Endothelial cell of umbilical vein (primary cell): ENCODE data around the gene PCDHB2. TPM values are rescaled to one million over a fixed set of nuclear protein-coding genes. Genes with fewer than 3 reads are reported as not detected.

Experiments
- Bru-seq: library from RNA; stranded (reverse); fragments of 400-500 nt; gene quantifications from one replicate; lab custom pipeline; 2021; lab: Mats Ljungman, UMichigan
- BruChase-seq, 2 experiments: library from RNA; stranded (reverse); fragments of 400-500 nt; gene quantifications; one replicate each; lab custom pipeline; 2021; lab: Mats Ljungman, UMichigan
- BruUV-seq: library from RNA; stranded (reverse); fragments of 400-500 nt; replicated peaks from 2 replicates; lab custom pipeline; 2021; lab: Mats Ljungman, UMichigan
- CTCF ChIA-PET: fragments of 300-600, 350-600 bp; sonication (Branson Sonifier 250); formaldehyde crosslinking; loops from one replicate; lab custom pipeline; 2021; ENCODE audit warnings: antibody characterized with exemption, inconsistent platforms; lab: Charles Lee
- POLR2A ChIA-PET: fragments of 300-600, 350-600 bp; sonication (Branson Sonifier 250); formaldehyde crosslinking; loops from one replicate; lab custom pipeline; 2021; ENCODE audit warnings: antibody characterized with exemption, inconsistent platforms; lab: Charles Lee
- DNase-seq: peaks from one replicate; pipeline ENCODE4 v3.0.0-alpha.2; 2011; ENCODE audit warnings: low read depth, low spot score
- FAIRE-seq: peaks from 2 replicates; lab custom pipeline; 2011; peaks lifted over from hg19 to GRCh38; lab: Jason Lieb, UNC
- H2AFZ ChIP-seq: 2 replicates; pipeline ENCODE4 v1.6.0; 2012; ENCODE audit warnings: low read depth, low read length, control low read depth, inconsistent platforms
- H3K27ac ChIP-seq: 2 replicates; pipeline ENCODE4 v1.5.1; 2011; ENCODE audit warnings: low read depth, mild to moderate bottlenecking, control low read depth, low read length, moderate library complexity; ENCODE audit not compliant: insufficient read depth
- H3K27me3 ChIP-seq, 2 experiments: 2 replicates each; pipeline versions ENCODE4 v1.6.0 to v1.6.1; 2011; ENCODE audit warnings: low read length in 2 of 2, mixed read lengths in 1 of 2; ENCODE audit not compliant: control insufficient read depth in 2 of 2, insufficient read depth in 2 of 2
- H3K36me3 ChIP-seq, 2 experiments: 2 replicates in 1 of 2; 3 replicates in 1 of 2; pipeline ENCODE4 v1.5.1; 2011; ENCODE audit warnings: low read length in 2 of 2, mild to moderate bottlenecking in 1 of 2, moderate library complexity in 1 of 2; ENCODE audit not compliant: control insufficient read depth in 2 of 2, insufficient read depth in 2 of 2; ENCODE audit errors: extremely low read depth in 1 of 2
- H3K4me1 ChIP-seq: 3 replicates; pipeline ENCODE4 v1.5.1; 2011; ENCODE audit warnings: mild to moderate bottlenecking, low read length; ENCODE audit not compliant: control insufficient read depth, insufficient read depth; ENCODE audit errors: extremely low read depth
- H3K4me2 ChIP-seq: 2 replicates; pipeline ENCODE4 v1.6.1; 2011; ENCODE audit warnings: low read length, control low read depth, mixed read lengths; ENCODE audit not compliant: insufficient read depth
- H3K4me3 ChIP-seq, 3 experiments: fragments of 200-600 bp in 1 of 3; sonication (generic), shearing (Covaris generic) in 1 of 3; replicated peaks in 1 of 3; 2 replicates each; pipeline ENCODE4 v1.5.1; 2011 to 2016; ENCODE audit warnings: control low read depth in 3 of 3, low read length in 3 of 3, mild to moderate bottlenecking in 2 of 3, inconsistent platforms in 1 of 3, low read depth in 1 of 3, moderate library complexity in 1 of 3; ENCODE audit not compliant: insufficient read depth in 1 of 3
- H3K79me2 ChIP-seq: 2 replicates; pipeline ENCODE4 v1.6.0; 2012; ENCODE audit warnings: low read length, inconsistent platforms; ENCODE audit not compliant: control insufficient read depth, insufficient read depth
- H3K9ac ChIP-seq: replicated peaks from 2 replicates; pipeline ENCODE3; 2011; ENCODE audit warnings: low read length, control low read depth; ENCODE audit not compliant: insufficient read depth; ENCODE audit errors: extremely low read depth
- H3K9me1 ChIP-seq: replicated peaks from 3 replicates; pipeline ENCODE4 v1.6.0; 2011; ENCODE audit warnings: mild to moderate bottlenecking, low read length; ENCODE audit not compliant: control insufficient read depth, insufficient read depth; ENCODE audit errors: extremely low read depth
- H3K9me3 ChIP-seq: replicated peaks from 2 replicates; pipeline ENCODE4 v1.5.1; 2012; ENCODE audit warnings: low read length, inconsistent platforms; ENCODE audit not compliant: control insufficient read depth, insufficient read depth
- H4K20me1 ChIP-seq: replicated peaks from 2 replicates; pipeline ENCODE3; 2011; ENCODE audit warnings: mild to moderate bottlenecking, low read length; ENCODE audit not compliant: control insufficient read depth, insufficient read depth; ENCODE audit errors: extremely low read depth
- CTCF ChIP-seq, 2 donors: IDR thresholded peaks; 1 replicate in 1 of 2; 2 replicates in 1 of 2; pipeline ENCODE4 v1.5.1; 2011; ENCODE audit warnings: low read length in 2 of 2, mild to moderate bottlenecking in 2 of 2, moderate library complexity in 2 of 2, control low read depth in 1 of 2, inconsistent platforms in 1 of 2, low read depth in 1 of 2; ENCODE audit not compliant: insufficient read depth in 1 of 2; ENCODE audit errors: extremely low read depth in 1 of 2
- JUN ChIP-seq: IDR thresholded peaks from 2 replicates; pipeline ENCODE4 v1.6.1; 2011; ENCODE audit warnings: borderline replicate concordance, low read depth; ENCODE audit not compliant: insufficient read length, insufficient read depth
- POLR2A ChIP-seq: IDR thresholded peaks from 2 replicates; pipeline ENCODE4 v1.6.1; 2012; ENCODE audit warnings: low read depth, mild to moderate bottlenecking, control low read depth, low read length
- dilution Hi-C: fragments of 300-500 bp; cut with MboI; formaldehyde crosslinking; loops from one replicate; pipeline ENCODE4 v1.15.0; 2019; ENCODE audit warnings: low sequenced_read_pairs; ENCODE audit not compliant: extremely low pct_ligation_motif_present
- intact Hi-C: fragments of 100-400 bp; cut with micrococcal nuclease; formaldehyde crosslinking; loops from one replicate; pipeline ENCODE4 v1.10.0; 2022
- long read RNA-seq: library from polyadenylated mRNA; stranded (forward); transcript quantifications from one replicate; pipeline ENCODE4 v2.0.0, GENCODE V29; 2021
- polyA minus RNA-seq, 3 experiments: library from RNA; depleted of rRNA, polyadenylated mRNA; stranded (reverse); fragments of >200 nt; gene quantifications; 1 replicate in 1 of 3; 2 replicates in 2 of 3; pipeline ENCODE4 v1.2.3, GENCODE V29; 2011
- polyA plus RNA-seq, 4 experiments: library from polyadenylated mRNA; depleted of rRNA in 3 of 4; stranded (reverse) in 3 of 4; unstranded in 1 of 4; fragments of >200 nt; gene quantifications; 2 replicates each; pipeline versions ENCODE4 v1.2.1 to v1.2.3, GENCODE V29; 2011 to 2012; ENCODE audit warnings: missing spikeins in 1 of 4
- total RNA-seq: library from RNA; stranded (reverse); gene quantifications from 2 replicates; pipeline ENCODE4 v1.2.3, GENCODE V29; 2021

Gene PCDHB2
- total RNA-seq (0.23 and 0.58 TPM in 2 replicates), polyA plus RNA-seq (0.40 and 0.57 TPM in 2 replicates), polyA minus RNA-seq (0.07 and 1.5 TPM in 2 replicates), Bru-seq, nascent RNA (percentile 17 among the genes with signal in this experiment), BruChase-seq, experiment 1, labeled RNA remaining after a 6-hour chase (percentile 39 among the genes with signal in this experiment), BruChase-seq, experiment 2, labeled RNA remaining after a 2-hour chase (percentile 18 among the genes with signal in this experiment)
- polyA plus RNA-seq (2011; cell fraction: cytosol; rRNA removed): 0.21 TPM in 2 replicates
- 0.13 and 0.25 TPM in 2 replicates for polyA plus RNA-seq (2011; cell fraction: nucleus; rRNA removed)
- polyA plus RNA-seq (2012): 0.54 and 1.8 TPM in 2 replicates
- 1.9 TPM for polyA minus RNA-seq (2011; cell fraction: cytosol; rRNA and poly(A)+ RNA removed)
- 0.29 and 0.34 TPM in 2 replicates for polyA minus RNA-seq (2011; cell fraction: nucleus; rRNA and poly(A)+ RNA removed)
- long read RNA-seq, full-length matches to known transcripts: 2 of 2 reads
- long read RNA-seq, partial matches to known transcripts: 0 of 2 reads
- long read RNA-seq, other reads (novel, unspliced or antisense): 0 of 2 reads

GRCh38 chr5:141094481-141095262 is at the start of gene PCDHB2:
PCDHB2 (plus strand) TSS chr5:141094615; CDS start chr5:141094791, 176 bp downstream.
- Histone ChIP-seq H3K4me2 (no peak within 1 kb of the TSS), H3K9me1 (no peaks in the 10 kb centered on the region), H3K27ac (no peak within 1 kb of the TSS), H3K27me3 (peaks cover 0 to 7% of the 10 kb centered on the region in 2 experiments), H2AFZ (no peak within 1 kb of the TSS), H3K9ac (no peak within 1 kb of the TSS), H3K9me3 (no peaks in the 10 kb centered on the region), H3K79me2 (no peaks in the 10 kb centered on the region), H3K4me1 (no peaks in the 10 kb centered on the region), H3K4me3 (no peak within 1 kb of the TSS), H4K20me1 (no peaks in the 10 kb centered on the region), H3K36me3 (no peaks in the 10 kb centered on the region)
- CTCF ChIA-PET: no interaction called here
- no TSS peak for BruUV-seq
- dilution Hi-C loops (no loop called here), intact Hi-C loops (no loop called here)
- TF ChIP-seq POLR2A (no peak), CTCF (IDR thresholded peaks at IDR 0.05; ENCODE audit: extremely low read depth in 1 of 2, insufficient read depth in 1 of 2, low read depth in 1 of 2, low read length in 2 of 2) (peak in 1 of 2 donors; percentile 6), JUN (no peak)
- FAIRE-seq (no peak), DNase-seq (peak; percentile 21)
- POLR2A ChIA-PET: interaction anchor here (0.6 kb wide), 1 partner anchor 466 kb away, joined by 7 read pairs; no protein-coding TSS in a partner anchor
